ENCODE data around the gene LOC128125822.
A peak's percentile ranks its signal among the peaks of the same experiment; 100 is the strongest.
"Not testable (repeated sequence)": the region's sequence is repeated elsewhere in the genome, so short reads cannot be mapped to it uniquely, and the experiment has no call there.

Gene LOC128125822

DNA sequence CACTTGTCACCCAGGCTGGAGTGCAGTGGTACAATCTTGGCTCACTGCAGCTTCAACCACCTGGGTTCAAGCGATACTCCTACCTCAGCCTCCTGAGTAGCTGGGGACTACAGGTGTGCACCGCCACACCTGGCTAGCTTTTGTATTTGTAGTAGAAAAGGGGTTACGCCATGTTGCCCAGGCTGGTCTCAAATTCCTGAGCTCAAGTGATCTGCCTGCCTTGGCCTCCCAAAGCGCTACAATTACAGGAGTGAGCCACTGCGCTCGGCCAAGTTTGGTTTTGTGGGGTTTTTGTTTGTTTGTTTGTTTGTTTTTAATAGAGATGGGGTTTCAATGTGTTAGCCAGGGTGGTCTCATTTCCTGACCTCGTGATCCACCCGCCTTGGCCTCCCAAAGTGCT lies 12.3 kb downstream of the LOC128125822 start:
- no peak for DNase-seq

- DNase-seq: not testable (repeated sequence)
Observed at GRCh38 chr6:63585652-63586051, 13.4 kb downstream of the LOC128125822 start.

DNA sequence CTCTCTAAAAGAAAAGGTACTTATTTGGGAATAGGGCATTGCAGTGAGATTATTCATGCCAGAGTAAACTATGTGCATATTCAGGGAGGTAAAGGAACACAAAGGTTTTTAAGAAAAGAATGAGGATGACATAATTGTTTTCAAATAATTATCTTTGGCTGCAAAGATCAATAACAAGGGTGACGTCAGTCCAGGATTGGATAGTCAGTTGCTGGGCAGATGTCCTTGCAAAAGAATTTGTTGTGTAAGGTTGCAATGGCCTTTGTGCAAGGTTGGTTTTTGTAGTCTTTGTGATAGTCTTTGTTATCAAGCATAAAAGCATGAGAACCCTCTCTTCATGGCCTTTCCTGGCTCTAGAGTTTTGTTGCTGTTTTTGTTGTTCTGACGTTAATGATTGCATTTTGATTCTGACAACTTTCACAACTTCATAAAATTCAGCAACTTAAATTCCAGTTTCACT lies 17.7 kb downstream of the LOC128125822 start:
- DNase-seq: no peak

- DNase-seq: no peak
Observed at GRCh38 chr6:63592886-63593285, 20.6 kb downstream of the LOC128125822 start.

GRCh38 chr6:63597141-63598048 lies 25.1 kb downstream of the LOC128125822 start:
- DNase-seq: no peak

DNA sequence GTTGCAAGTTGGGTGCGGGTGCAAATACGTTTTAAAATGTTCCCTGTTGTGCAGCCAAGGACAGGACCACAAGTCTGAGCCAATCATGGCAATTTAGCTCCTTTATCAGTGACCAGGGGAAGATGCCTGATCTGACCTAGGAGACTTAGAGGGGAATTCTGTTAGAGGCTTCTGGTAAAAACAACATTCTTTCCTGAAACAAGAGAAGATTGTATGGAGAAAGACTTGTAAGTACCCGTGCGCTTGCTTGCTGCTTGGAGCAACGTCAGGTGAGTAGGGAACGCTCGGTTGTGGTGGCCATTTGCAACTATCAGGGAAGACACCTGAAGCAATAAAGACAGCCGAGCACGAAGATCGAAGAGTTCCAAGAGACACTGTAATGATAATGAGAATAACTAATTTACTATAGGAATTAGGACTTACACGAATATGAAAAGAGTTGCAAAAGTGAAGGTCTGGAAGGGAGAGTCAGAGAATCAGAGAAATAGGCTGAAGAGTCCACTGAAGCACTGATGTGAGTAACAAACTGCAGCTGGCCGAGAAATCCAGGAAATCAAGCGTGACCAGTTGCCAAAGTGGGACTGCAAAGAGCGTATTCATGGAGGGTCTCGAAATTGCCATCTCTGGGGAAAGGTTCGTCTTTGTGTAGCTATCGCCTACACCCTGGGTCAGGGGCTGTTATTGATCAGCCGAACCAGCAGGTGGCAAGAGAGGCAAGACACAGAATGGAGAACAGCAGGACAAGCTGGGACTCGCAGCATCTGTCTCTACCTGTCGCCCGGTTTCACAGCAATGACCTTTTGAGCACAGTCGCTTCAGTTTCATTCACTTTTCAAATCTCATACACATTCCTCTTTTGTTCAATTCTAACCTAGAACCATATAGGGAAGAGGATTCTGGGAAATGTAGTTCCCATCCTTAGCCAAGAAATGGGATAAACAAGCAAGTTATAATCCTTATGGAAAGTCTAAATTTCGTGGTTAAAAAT lies 26.1 kb downstream of the LOC128125822 start:
- DNase-seq: peak; percentile 48

DNA sequence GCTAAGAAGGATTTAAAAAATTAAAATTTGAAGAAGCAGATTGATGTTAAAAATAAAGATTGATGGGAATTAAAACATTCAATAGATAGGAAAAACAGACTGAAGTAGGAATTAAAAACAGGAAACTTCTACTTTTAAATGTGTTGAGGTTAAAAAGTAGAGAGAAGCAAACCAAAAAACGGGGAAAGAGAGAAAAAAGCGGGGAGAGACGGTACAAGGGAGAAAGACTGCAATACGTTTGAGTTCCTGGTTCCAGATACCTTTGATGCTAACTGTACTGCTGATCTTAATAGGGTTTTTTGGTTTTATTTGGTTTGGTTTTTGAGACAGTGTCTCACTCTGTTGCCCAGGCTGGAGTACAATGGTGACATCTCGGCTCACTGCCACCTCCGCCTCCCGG lies 27.0 kb downstream of the LOC128125822 start:
- no peak for DNase-seq

- no peak for DNase-seq
Observed at GRCh38 chr6:63600136-63600535, 27.9 kb downstream of the LOC128125822 start.

GRCh38 chr6:63609231-63609630 lies 37.0 kb downstream of the LOC128125822 start:
- DNase-seq: no peak

DNA sequence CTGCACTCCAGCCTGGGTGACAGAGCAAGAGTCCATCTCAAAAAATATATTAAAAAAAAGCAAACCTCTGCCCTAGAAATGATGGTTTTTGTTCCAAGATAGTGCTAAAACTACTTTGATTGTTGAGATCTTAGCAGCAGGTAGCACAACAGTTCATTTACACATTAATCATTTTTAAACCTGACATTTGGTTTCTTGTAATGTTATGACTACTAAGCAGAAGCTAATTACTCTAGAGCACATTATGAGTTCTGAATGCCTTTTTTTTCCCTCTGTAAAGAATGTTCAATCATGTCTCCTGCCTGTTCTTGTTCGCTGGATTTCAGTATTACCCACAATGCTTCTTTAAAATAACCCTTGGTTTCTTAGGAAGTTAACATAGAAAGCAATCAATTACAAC lies 38.7 kb downstream of the LOC128125822 start:
- DNase-seq: no peak

GRCh38 chr6:63611560-63611959 lies 39.3 kb downstream of the LOC128125822 start:
- no peak for DNase-seq

DNA sequence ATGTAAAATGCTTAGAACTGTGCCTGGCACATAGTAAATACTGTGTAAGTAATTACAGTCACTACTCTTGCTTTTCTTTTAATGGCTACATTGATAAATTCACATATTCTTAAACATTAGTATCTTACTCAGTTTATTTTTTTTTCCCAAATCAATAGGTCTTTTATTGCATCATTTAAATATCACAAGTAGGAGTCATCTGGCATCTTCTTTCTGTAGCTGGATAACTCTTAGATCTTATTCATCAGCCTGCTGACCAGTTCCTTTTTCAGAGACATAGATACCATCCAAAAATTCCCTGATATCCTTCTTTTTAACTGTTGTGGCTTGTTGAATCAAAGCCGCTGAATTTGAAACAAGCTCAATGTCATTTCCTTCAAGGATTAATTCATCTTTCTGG lies 43.3 kb downstream of the LOC128125822 start:
- DNase-seq: no peak

Measured in NCI-H1694 treated with DMSO at 0.1 percent for 48 hours (cell line).